ENCODE measurements around the gene SPEN. TPM values are rescaled to one million over a fixed set of nuclear protein-coding genes. Genes with fewer than 3 reads are reported as not detected.
A peak's percentile ranks its signal among the peaks of the same experiment; 100 is the strongest.

Gene SPEN
- total and polyA plus RNA-seq, 2 experiments from 2014 or later, result 14.9 to 43.6 TPM

DNA sequence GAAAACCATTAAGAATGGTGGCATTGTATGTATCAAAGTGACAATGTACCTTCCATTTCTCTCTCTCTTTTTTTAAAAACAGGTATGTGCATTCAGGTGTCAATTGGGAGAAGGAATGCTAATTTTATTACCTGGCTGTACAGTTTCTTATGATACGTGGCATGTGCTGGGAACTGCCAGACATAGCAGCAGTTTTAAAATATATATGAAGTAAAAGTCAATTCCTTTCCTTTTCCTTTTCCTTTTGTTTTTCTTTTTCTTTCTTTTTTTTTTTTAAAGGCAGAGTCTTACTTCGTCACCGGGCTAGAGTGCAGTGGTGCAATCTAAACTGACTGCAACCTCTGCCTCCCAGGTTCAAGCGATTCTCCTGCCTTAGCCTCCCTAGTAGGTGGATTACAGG lies 37.0 kb downstream of the SPEN start (continued):
- TF ChIP-seq, protein P1, sequence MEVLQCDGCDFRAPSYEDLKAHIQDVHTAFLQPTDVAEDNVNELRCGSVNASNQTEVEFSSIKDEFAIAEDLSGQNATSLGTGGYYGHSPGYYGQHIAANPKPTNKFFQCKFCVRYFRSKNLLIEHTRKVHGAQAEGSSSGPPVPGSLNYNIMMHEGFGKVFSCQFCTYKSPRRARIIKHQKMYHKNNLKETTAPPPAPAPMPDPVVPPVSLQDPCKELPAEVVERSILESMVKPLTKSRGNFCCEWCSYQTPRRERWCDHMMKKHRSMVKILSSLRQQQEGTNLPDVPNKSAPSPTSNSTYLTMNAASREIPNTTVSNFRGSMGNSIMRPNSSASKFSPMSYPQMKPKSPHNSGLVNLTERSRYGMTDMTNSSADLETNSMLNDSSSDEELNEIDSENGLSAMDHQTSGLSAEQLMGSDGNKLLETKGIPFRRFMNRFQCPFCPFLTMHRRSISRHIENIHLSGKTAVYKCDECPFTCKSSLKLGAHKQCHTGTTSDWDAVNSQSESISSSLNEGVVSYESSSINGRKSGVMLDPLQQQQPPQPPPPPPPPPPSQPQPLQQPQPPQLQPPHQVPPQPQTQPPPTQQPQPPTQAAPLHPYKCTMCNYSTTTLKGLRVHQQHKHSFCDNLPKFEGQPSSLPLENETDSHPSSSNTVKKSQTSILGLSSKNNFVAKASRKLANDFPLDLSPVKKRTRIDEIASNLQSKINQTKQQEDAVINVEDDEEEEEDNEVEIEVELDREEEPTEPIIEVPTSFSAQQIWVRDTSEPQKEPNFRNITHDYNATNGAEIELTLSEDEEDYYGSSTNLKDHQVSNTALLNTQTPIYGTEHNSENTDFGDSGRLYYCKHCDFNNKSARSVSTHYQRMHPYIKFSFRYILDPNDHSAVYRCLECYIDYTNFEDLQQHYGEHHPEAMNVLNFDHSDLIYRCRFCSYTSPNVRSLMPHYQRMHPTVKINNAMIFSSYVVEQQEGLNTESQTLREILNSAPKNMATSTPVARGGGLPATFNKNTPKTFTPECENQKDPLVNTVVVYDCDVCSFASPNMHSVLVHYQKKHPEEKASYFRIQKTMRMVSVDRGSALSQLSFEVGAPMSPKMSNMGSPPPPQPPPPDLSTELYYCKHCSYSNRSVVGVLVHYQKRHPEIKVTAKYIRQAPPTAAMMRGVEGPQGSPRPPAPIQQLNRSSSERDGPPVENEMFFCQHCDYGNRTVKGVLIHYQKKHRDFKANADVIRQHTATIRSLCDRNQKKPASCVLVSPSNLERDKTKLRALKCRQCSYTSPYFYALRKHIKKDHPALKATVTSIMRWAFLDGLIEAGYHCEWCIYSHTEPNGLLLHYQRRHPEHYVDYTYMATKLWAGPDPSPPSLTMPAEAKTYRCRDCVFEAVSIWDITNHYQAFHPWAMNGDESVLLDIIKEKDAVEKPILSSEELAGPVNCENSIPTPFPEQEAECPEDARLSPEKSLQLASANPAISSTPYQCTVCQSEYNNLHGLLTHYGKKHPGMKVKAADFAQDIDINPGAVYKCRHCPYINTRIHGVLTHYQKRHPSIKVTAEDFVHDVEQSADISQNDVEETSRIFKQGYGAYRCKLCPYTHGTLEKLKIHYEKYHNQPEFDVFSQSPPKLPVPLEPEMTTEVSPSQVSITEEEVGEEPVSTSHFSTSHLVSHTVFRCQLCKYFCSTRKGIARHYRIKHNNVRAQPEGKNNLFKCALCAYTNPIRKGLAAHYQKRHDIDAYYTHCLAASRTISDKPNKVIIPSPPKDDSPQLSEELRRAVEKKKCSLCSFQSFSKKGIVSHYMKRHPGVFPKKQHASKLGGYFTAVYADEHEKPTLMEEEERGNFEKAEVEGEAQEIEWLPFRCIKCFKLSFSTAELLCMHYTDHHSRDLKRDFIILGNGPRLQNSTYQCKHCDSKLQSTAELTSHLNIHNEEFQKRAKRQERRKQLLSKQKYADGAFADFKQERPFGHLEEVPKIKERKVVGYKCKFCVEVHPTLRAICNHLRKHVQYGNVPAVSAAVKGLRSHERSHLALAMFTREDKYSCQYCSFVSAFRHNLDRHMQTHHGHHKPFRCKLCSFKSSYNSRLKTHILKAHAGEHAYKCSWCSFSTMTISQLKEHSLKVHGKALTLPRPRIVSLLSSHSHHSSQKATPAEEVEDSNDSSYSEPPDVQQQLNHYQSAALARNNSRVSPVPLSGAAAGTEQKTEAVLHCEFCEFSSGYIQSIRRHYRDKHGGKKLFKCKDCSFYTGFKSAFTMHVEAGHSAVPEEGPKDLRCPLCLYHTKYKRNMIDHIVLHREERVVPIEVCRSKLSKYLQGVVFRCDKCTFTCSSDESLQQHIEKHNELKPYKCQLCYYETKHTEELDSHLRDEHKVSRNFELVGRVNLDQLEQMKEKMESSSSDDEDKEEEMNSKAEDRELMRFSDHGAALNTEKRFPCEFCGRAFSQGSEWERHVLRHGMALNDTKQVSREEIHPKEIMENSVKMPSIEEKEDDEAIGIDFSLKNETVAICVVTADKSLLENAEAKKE (CRISPR knock-in tag; IDR thresholded peaks at IDR 0.05), result no peak
- TF ChIP-seq CREB1 (CRISPR knock-in tag; IDR thresholded peaks at IDR 0.05; ENCODE audit: low read depth) (no peak), ZNF114 (CRISPR knock-in tag; IDR thresholded peaks at IDR 0.05) (no peak), JUNB (IDR thresholded peaks at IDR 0.05; ENCODE audit: unreplicated experiment) (no peak), STAT1 (IDR thresholded peaks at IDR 0.05; ENCODE audit: unreplicated experiment) (no peak)

GRCh38 chr1:15885269-15885668 lies 37.8 kb downstream of the SPEN start:
- Histone ChIP-seq H3K79me2 (replicated peaks; ENCODE audit: insufficient read depth) (peaks cover 97% of the 10 kb centered on the region), H3K4me3 (no peak overlapping the region)
- TF ChIP-seq ZNF331 (CRISPR knock-in tag; IDR thresholded peaks at IDR 0.05; ENCODE audit: low read depth) (no peak), ZNF114 (CRISPR knock-in tag; IDR thresholded peaks at IDR 0.05) (no peak), CREB1 (CRISPR knock-in tag; IDR thresholded peaks at IDR 0.05; ENCODE audit: low read depth) (no peak)
- TF ChIP-seq, protein P1 (CRISPR knock-in tag; IDR thresholded peaks at IDR 0.05), result no peak

More at GRCh38 chr1:15885269-15885668, 37.8 kb downstream of the SPEN start:
- Histone ChIP-seq H3K27me3 (ENCODE audit: insufficient read depth) (no peaks in the 10 kb centered on the region), H4K20me1 (replicated peaks; ENCODE audit: insufficient read depth) (peaks cover 3% of the 10 kb centered on the region; the same call in 1 of the 2 replicates), H3K36me3 (ENCODE audit: insufficient read depth) (no peaks in the 10 kb centered on the region), H2AFZ (no peak overlapping the region), H3K4me2 (peak overlapping the region; percentile 60), H3K9me2 (ENCODE audit: insufficient read depth) (no peaks in the 10 kb centered on the region), H3K27ac (ENCODE audit: low read depth) (peak overlapping the region; percentile 92), H3K4me1 (ENCODE audit: insufficient read depth) (peaks cover 19% of the 10 kb centered on the region), H3F3A (replicated peaks; ENCODE audit: low read depth) (no peaks in the 10 kb centered on the region; the same call in 1 of the 2 replicates)
- Mint-ChIP-seq H3K4me3 (no peak overlapping the region; the same call in 2 of the 3 replicates), H3K9me3 (no peaks in the 10 kb centered on the region), H3K36me3 (ENCODE audit: low read depth) (peaks cover 7% of the 10 kb centered on the region; the same call in 2 of the 3 replicates), H3K27me3 (ENCODE audit: insufficient read depth, low read depth, poor library complexity) (peaks cover 6% of the 10 kb centered on the region), H3K27ac (peak overlapping the region; percentile 98), H3K4me1 (peaks cover 22% of the 10 kb centered on the region)
- ATAC-seq (no peak), DNase-seq (ENCODE audit: low spot score) (no peak)

Measured in GM23338 (cell line).